Frontal cortex (tissue), 4 donors: Measurements from ENCODE around the gene RAB6C. TPM values are rescaled to one million over a fixed set of nuclear protein-coding genes. Genes with fewer than 3 reads are reported as not detected.
"Not testable (repeated sequence)": the region's sequence is repeated elsewhere in the genome, so short reads cannot be mapped to it uniquely, and the experiment has no call there.

Source experiments
- DNase-seq, 2 donors: peaks; one replicate each; pipeline ENCODE4 v3.0.0; 2012; ENCODE audit warnings: low spot score in 2 of 2
- FAIRE-seq: peaks from 2 replicates; lab custom pipeline; 2012; peaks lifted over from hg19 to GRCh38; lab: Jason Lieb, UNC
- total RNA-seq: library from RNA; depleted of rRNA; stranded (reverse); fragments of >200 nt; gene quantifications from one replicate; pipeline ENCODE4 v1.2.3, GENCODE V29; 2014
- donor health status: control.
- donor health status: control.
- donor health status: control.

The RAB6C gene
- total RNA-seq: 0.41 TPM

- DNase-seq: peak in 1 of 2 donors; percentile 8
- not testable (repeated sequence) for FAIRE-seq
Measured at GRCh38 chr2:129979629-129980155, at the start of gene RAB6C. Gene RAB6C, plus strand, starts transcription at chr2:129979666. Its CDS starts 450 bp downstream, at chr2:129980116.

GRCh38 chr2:129930451-129930850 lies 49.0 kb upstream of the RAB6C start:
- DNase-seq (no peak), FAIRE-seq (no peak)

- not testable (repeated sequence) for FAIRE-seq, DNase-seq
Measured at GRCh38 chr2:129933387-129933786, 46.1 kb upstream of the RAB6C start.

- DNase-seq (peak in 1 of 2 donors; percentile 19), FAIRE-seq (no peak)
Measured at GRCh38 chr2:129934044-129934822, 45.2 kb upstream of the RAB6C start.

GRCh38 chr2:129935118-129935517 lies 44.3 kb upstream of the RAB6C start:
- FAIRE-seq (no peak), DNase-seq (no peak)

- DNase-seq: no peak
Measured at GRCh38 chr2:129936334-129936934, 43.0 kb upstream of the RAB6C start.

GRCh38 chr2:129938850-129939471 lies 40.5 kb upstream of the RAB6C start:
- not testable (repeated sequence) for DNase-seq

More at GRCh38 chr2:129936334-129936934, 43.0 kb upstream of the RAB6C start:
- FAIRE-seq: no peak

GRCh38 chr2:129943456-129943855 lies 36.0 kb upstream of the RAB6C start:
- not testable (repeated sequence) for DNase-seq, FAIRE-seq

More at GRCh38 chr2:129938850-129939471, 40.5 kb upstream of the RAB6C start:
- FAIRE-seq: not testable (repeated sequence)

- DNase-seq: no peak
- no peak for FAIRE-seq
Measured at GRCh38 chr2:129945557-129945956, 33.9 kb upstream of the RAB6C start.

GRCh38 chr2:129947712-129948111 lies 31.8 kb upstream of the RAB6C start:
- not testable (repeated sequence) for FAIRE-seq, DNase-seq

- not testable (repeated sequence) for DNase-seq, FAIRE-seq
Measured at GRCh38 chr2:129956171-129956570, 23.3 kb upstream of the RAB6C start.

GRCh38 chr2:129957891-129958290 lies 21.6 kb upstream of the RAB6C start:
- FAIRE-seq: no peak
- no peak for DNase-seq

GRCh38 chr2:129958736-129959135 lies 20.7 kb upstream of the RAB6C start:
- not testable (repeated sequence) for FAIRE-seq, DNase-seq

GRCh38 chr2:129968605-129969004 lies 10.9 kb upstream of the RAB6C start:
- not testable (repeated sequence) for DNase-seq, FAIRE-seq

GRCh38 chr2:129975016-129975774 lies 4.3 kb upstream of the RAB6C start:
- DNase-seq (no peak), FAIRE-seq (no peak)

GRCh38 chr2:129976969-129977368 lies 2.5 kb upstream of the RAB6C start:
- DNase-seq, FAIRE-seq: not testable (repeated sequence)

GRCh38 chr2:129977986-129978385 lies 1.5 kb upstream of the RAB6C start:
- FAIRE-seq (no peak), DNase-seq (no peak)

GRCh38 chr2:129980246-129980645 lies 780 bp downstream of the RAB6C start:
- not testable (repeated sequence) for FAIRE-seq

GRCh38 chr2:129981689-129982088 lies 2.2 kb downstream of the RAB6C start:
- not testable (repeated sequence) for DNase-seq, FAIRE-seq

More at GRCh38 chr2:129980246-129980645, 780 bp downstream of the RAB6C start:
- DNase-seq: not testable (repeated sequence)
